Fibroblast of lung (primary cell): Measurements from ENCODE around the gene VPS50. TPM values are rescaled to one million over a fixed set of nuclear protein-coding genes. Genes with fewer than 3 reads are reported as not detected.
A peak's percentile ranks its signal among the peaks of the same experiment; 100 is the strongest.
"Not testable (repeated sequence)": the region's sequence is repeated elsewhere in the genome, so short reads cannot be mapped to it uniquely, and the experiment has no call there.

Experiments used
- DNase-seq, 2 donors: peaks; one replicate each; pipeline versions ENCODE4 v3.0.0 to v3.0.0-alpha.2; 2010; ENCODE audit warnings: low read depth in 2 of 2
- H2AFZ ChIP-seq: 2 replicates; pipeline ENCODE4 v1.5.1; 2012; ENCODE audit warnings: low read length, control low read depth, inconsistent platforms
- H3K27ac ChIP-seq: 2 replicates; pipeline ENCODE4 v1.5.1; 2011; ENCODE audit warnings: low read length, control low read depth; ENCODE audit not compliant: insufficient read depth
- H3K27me3 ChIP-seq: 2 replicates; pipeline ENCODE4 v1.5.1; 2011; ENCODE audit warnings: mild to moderate bottlenecking, low read length; ENCODE audit not compliant: control insufficient read depth, insufficient read depth
- H3K36me3 ChIP-seq: 2 replicates; pipeline ENCODE4 v1.5.1; 2011; ENCODE audit warnings: low read length; ENCODE audit not compliant: control insufficient read depth, insufficient read depth
- H3K4me1 ChIP-seq: 2 replicates; pipeline ENCODE4 v1.5.1; 2011; ENCODE audit warnings: low read length; ENCODE audit not compliant: control insufficient read depth, insufficient read depth; ENCODE audit errors: extremely low read depth
- H3K4me2 ChIP-seq: 2 replicates; pipeline ENCODE4 v1.5.1; 2011; ENCODE audit warnings: low read length, control low read depth; ENCODE audit not compliant: insufficient read depth; ENCODE audit errors: extremely low read depth
- H3K4me3 ChIP-seq, 4 experiments: fragments of 200-600 bp in 1 of 4; sonication (generic) in 1 of 4; replicated peaks in 1 of 4; 2 replicates each; pipeline ENCODE4 v1.5.1; 2011 to 2016; ENCODE audit warnings: low read length in 4 of 4, low read depth in 3 of 4, mild to moderate bottlenecking in 3 of 4, control low read depth in 2 of 4, inconsistent platforms in 1 of 4, mixed read lengths in 1 of 4; ENCODE audit not compliant: insufficient read depth in 1 of 4; ENCODE audit errors: control extremely low read depth in 1 of 4
- H3K79me2 ChIP-seq: 2 replicates; pipeline ENCODE4 v1.5.1; 2012; ENCODE audit warnings: mild to moderate bottlenecking, low read length, inconsistent platforms; ENCODE audit not compliant: control insufficient read depth, insufficient read depth
- H3K9ac ChIP-seq: 2 replicates; pipeline ENCODE4 v1.5.1; 2011; ENCODE audit warnings: mild to moderate bottlenecking, low read length, control low read depth; ENCODE audit not compliant: insufficient read depth
- H3K9me3 ChIP-seq: 2 replicates; pipeline ENCODE4 v1.5.1; 2012; ENCODE audit warnings: low read depth, low read length; ENCODE audit not compliant: control insufficient read depth, insufficient read depth
- H4K20me1 ChIP-seq: 2 replicates; pipeline ENCODE4 v1.5.1; 2011; ENCODE audit warnings: low read length; ENCODE audit not compliant: control insufficient read depth, insufficient read depth; ENCODE audit errors: extremely low read depth
- EZH2 ChIP-seq: IDR thresholded peaks from 2 replicates; pipeline ENCODE4 v1.5.1; 2012; ENCODE audit warnings: low read length, control low read depth, mild to moderate bottlenecking; ENCODE audit errors: missing control alignments
- polyA plus RNA-seq, 2 donors: library from polyadenylated mRNA; depleted of rRNA in 1 of 2; stranded (reverse) in 1 of 2; unstranded in 1 of 2; fragments of >200 nt; gene quantifications; 2 replicates each; pipeline ENCODE4 v1.2.1, GENCODE V29; 2011 to 2012; ENCODE audit warnings: missing spikeins in 1 of 2
- total RNA-seq: library from RNA; depleted of rRNA; stranded (reverse); fragments of >200 nt; gene quantifications from 2 replicates; pipeline ENCODE4 v1.2.1, GENCODE V29; 2014
- TF ChIP-seq, protein P1 (sequence below), 2 donors: IDR thresholded peaks in 1 of 2; conservative IDR thresholded peaks in 1 of 2; 1 replicate in 1 of 2; 2 replicates in 1 of 2; pipeline ENCODE4 v1.5.1; 2011 to 2012; ENCODE audit warnings: low read length in 2 of 2, control low read depth in 1 of 2, inconsistent platforms in 1 of 2, low read depth in 1 of 2, mild to moderate bottlenecking in 1 of 2

The VPS50 gene
- total and polyA plus RNA-seq, 2 donors (not counting 1 experiment from before 2014, with no cell fraction given) = 16.1 to 46.4 TPM

DNA sequence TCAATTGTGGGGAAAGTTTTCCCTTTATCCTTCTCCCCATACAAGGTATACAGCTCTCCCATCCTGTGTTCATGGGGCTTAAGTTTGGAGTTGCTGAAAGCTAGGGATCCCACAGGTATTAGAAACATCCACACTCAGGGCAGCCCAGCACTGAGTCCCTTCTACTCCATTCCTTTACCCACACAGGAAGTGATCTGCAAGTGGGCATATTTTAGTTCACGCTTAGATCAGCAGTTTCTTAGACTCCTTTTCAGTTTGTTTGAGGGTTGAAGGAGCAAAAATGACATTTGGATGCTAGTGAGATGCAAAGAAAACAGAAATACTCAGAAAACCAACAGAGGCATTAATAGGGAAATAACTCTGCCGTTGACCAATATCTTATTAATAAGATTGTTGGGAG is 134.7 kb downstream of the VPS50 start:
- Histone ChIP-seq H3K4me2 (no peak overlapping the region), H3K9me3 (no peaks in the 10 kb centered on the region), H3K27me3 (no peaks in the 10 kb centered on the region), H3K4me3 (no peak overlapping the region), H3K9ac (no peak overlapping the region), H3K79me2 (no peaks in the 10 kb centered on the region), H4K20me1 (no peaks in the 10 kb centered on the region), H2AFZ (no peak overlapping the region), H3K4me1 (no peaks in the 10 kb centered on the region), H3K27ac (no peak overlapping the region), H3K36me3 (no peaks in the 10 kb centered on the region)
- TF ChIP-seq, protein P1, sequence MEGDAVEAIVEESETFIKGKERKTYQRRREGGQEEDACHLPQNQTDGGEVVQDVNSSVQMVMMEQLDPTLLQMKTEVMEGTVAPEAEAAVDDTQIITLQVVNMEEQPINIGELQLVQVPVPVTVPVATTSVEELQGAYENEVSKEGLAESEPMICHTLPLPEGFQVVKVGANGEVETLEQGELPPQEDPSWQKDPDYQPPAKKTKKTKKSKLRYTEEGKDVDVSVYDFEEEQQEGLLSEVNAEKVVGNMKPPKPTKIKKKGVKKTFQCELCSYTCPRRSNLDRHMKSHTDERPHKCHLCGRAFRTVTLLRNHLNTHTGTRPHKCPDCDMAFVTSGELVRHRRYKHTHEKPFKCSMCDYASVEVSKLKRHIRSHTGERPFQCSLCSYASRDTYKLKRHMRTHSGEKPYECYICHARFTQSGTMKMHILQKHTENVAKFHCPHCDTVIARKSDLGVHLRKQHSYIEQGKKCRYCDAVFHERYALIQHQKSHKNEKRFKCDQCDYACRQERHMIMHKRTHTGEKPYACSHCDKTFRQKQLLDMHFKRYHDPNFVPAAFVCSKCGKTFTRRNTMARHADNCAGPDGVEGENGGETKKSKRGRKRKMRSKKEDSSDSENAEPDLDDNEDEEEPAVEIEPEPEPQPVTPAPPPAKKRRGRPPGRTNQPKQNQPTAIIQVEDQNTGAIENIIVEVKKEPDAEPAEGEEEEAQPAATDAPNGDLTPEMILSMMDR (conservative IDR thresholded peaks at IDR 0.05 in 1 of 2, IDR thresholded peaks at IDR 0.05 in 1 of 2; ENCODE audit: low read depth in 1 of 2, low read length in 2 of 2) = no peak
- no peak for TF ChIP-seq EZH2
- DNase-seq = no peak

DNA sequence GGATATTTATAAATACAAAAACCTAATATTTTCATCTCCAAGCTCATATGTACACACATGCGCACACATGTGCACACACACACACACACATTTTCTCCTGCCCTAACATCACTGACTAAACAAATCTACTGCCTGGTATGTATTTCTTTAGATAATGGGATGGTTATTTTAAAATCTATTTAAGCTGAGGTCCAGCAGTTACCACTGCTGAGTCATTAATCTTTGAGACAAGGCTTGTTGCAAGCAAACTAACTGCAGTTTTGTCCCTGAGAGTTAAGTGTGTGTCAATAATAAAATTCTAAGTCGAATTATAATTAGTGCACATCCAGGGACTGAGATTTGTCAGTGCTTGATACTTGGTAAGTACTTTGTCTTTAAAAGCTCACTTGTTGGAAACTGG is 135.1 kb downstream of the VPS50 start:
- H3K4me3 ChIP-seq = no peak overlapping the region
- H3K27me3 ChIP-seq = no peaks in the 10 kb centered on the region
- TF ChIP-seq, protein P1 (conservative IDR thresholded peaks at IDR 0.05 in 1 of 2, IDR thresholded peaks at IDR 0.05 in 1 of 2; ENCODE audit: low read depth in 1 of 2, low read length in 2 of 2) = no peak
- TF ChIP-seq EZH2 = no peak
- no peaks in the 10 kb centered on the region for H3K79me2 ChIP-seq
- peak in 1 of 2 donors; percentile 5 for DNase-seq
- no peaks in the 10 kb centered on the region for H4K20me1 ChIP-seq
- H3K4me2 ChIP-seq = no peak overlapping the region
- H3K36me3 ChIP-seq = no peaks in the 10 kb centered on the region
- no peaks in the 10 kb centered on the region for H3K9me3 ChIP-seq
- H3K27ac ChIP-seq = no peak overlapping the region
- H3K4me1 ChIP-seq = no peaks in the 10 kb centered on the region
- H3K9ac ChIP-seq = no peak overlapping the region
- H2AFZ ChIP-seq = no peak overlapping the region

DNA sequence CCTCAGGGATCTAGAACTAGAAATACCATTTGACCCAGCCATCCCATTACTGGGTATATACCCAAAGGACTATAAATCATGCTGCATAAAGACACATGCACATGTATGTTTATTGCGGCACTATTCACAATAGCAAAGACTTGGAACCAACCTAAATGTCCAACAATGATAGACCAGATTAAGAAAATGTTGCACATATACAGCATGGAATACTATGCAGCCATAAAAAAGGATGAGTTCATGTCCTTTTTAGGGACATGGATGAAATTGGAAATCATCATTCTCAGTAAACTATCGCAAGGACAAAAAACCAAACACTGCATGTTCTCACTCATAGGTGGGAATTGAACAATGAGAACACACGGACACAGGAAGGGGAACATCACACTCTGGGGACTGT is 138.8 kb downstream of the VPS50 start:
- H3K4me3 ChIP-seq, H3K27ac ChIP-seq: not testable (repeated sequence)

More for the DNA sequence above, 138.8 kb downstream of the VPS50 start:
- H3K9me3 ChIP-seq, H2AFZ ChIP-seq, H3K79me2 ChIP-seq, DNase-seq, H3K9ac ChIP-seq, H3K27me3 ChIP-seq, H4K20me1 ChIP-seq, H3K36me3 ChIP-seq, H3K4me2 ChIP-seq, H3K4me1 ChIP-seq: not testable (repeated sequence)
